ENCODE measurements around the gene ACTR1A.
"Not testable (repeated sequence)": the region's sequence is repeated elsewhere in the genome, so short reads cannot be mapped to it uniquely, and the experiment has no call there.

The ACTR1A gene

DNA sequence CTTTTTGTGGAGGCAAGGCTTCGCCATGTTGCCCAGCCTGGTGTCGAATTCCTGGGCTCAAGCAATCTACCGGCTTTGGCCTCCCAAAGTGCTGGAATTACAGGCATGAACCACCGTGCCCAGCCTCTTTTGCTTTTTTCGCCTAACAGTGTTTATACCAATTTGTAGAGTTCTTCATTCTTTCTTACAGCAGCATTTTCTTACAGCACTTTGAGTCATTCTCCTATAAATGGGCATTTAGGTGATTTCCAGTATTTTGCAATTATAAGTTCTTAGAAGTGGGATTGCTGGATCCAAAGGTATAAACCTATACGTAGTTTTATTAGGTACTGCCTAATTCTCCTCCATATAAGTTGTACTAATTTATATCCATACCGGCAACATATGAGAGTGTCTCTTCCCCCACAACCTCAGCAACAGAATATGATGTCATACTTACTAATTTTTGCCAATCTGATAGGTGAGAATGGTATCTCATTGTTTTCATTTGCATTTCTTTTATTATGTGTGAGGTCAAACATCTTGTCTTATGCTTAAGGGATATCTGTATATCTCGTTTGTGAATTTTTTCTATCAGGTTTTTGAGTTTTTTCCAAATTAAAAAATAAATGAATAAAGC, 40.4 kb upstream of the ACTR1A start:
- no peak for TF ChIP-seq CTCF (IDR thresholded peaks at IDR 0.05; ENCODE audit: low read depth, low read length, missing control alignments)
- in situ Hi-C loops (cut with HindIII; ENCODE audit: low sequenced_read_pairs) = no loop called here

GRCh38 chr10:102540023-102540422, 37.5 kb upstream of the ACTR1A start:
- no peak overlapping the region for H3K4me3 ChIP-seq (ENCODE audit: low read depth, low read length)
- DNase-seq (ENCODE audit: low read depth) = peak; percentile 23
- in situ Hi-C loops (cut with HindIII; ENCODE audit: low sequenced_read_pairs) = no loop called here
- peak; percentile 56 for TF ChIP-seq CTCF (IDR thresholded peaks at IDR 0.05; ENCODE audit: low read depth, low read length, missing control alignments)

More for the DNA sequence above, 40.4 kb upstream of the ACTR1A start:
- H3K4me3 ChIP-seq (ENCODE audit: low read depth, low read length) = no peak overlapping the region
- DNase-seq (ENCODE audit: low read depth) = no peak

- H3K4me3 ChIP-seq (ENCODE audit: low read depth, low read length) = no peak overlapping the region
- TF ChIP-seq CTCF (IDR thresholded peaks at IDR 0.05; ENCODE audit: low read depth, low read length, missing control alignments) = no peak
- in situ Hi-C loops (cut with HindIII; ENCODE audit: low sequenced_read_pairs) = no loop called here
- DNase-seq (ENCODE audit: low read depth) = no peak
Observed at GRCh38 chr10:102538811-102539210, 36.3 kb upstream of the ACTR1A start.

DNA sequence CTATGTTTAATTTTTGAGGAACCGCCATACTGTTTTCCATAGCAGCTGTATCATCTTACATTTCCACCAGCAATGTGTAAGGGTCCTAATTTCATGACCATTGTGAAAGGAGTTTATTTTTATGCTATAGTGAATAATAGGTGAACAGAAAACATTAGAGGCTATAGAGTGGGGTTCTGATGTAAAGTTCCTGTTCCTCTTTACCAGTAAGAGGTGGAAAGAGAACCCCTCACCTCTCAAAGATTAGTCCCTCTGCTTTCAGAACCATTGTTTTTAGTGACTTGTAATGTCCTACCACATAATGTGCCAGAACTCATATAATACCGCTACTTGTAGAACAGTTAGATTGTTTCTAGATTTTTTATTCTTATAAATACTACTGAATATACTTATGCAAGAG, 35.4 kb upstream of the ACTR1A start:
- in situ Hi-C loops (cut with HindIII; ENCODE audit: low sequenced_read_pairs) = no loop called here
- H3K4me3 ChIP-seq (ENCODE audit: low read depth, low read length) = no peak overlapping the region
- no peak for TF ChIP-seq CTCF (IDR thresholded peaks at IDR 0.05; ENCODE audit: low read depth, low read length, missing control alignments)
- no peak for DNase-seq (ENCODE audit: low read depth)

DNA sequence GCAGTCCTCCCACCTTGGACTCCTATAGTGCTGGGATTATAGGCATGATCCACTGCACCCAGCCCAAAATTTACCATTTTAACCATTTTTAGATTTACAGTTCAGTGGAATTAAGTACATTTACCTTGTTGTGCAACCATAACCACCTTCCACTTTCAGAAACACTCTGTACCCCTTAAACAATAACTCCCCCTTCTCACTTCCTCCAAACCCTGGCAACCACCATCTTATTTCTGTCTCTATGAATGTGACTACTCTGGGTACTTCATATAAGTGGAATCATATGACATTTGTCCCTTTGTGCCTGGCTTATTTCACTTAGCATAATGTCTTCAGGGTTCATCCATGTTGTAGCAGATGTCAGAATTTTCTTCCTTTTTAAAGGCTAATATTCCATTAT, 34.9 kb upstream of the ACTR1A start:
- in situ Hi-C loops (cut with HindIII; ENCODE audit: low sequenced_read_pairs) = no loop called here
- DNase-seq (ENCODE audit: low read depth) = no peak
- H3K4me3 ChIP-seq (ENCODE audit: low read depth, low read length) = no peak overlapping the region
- no peak for TF ChIP-seq CTCF (IDR thresholded peaks at IDR 0.05; ENCODE audit: low read depth, low read length, missing control alignments)

DNA sequence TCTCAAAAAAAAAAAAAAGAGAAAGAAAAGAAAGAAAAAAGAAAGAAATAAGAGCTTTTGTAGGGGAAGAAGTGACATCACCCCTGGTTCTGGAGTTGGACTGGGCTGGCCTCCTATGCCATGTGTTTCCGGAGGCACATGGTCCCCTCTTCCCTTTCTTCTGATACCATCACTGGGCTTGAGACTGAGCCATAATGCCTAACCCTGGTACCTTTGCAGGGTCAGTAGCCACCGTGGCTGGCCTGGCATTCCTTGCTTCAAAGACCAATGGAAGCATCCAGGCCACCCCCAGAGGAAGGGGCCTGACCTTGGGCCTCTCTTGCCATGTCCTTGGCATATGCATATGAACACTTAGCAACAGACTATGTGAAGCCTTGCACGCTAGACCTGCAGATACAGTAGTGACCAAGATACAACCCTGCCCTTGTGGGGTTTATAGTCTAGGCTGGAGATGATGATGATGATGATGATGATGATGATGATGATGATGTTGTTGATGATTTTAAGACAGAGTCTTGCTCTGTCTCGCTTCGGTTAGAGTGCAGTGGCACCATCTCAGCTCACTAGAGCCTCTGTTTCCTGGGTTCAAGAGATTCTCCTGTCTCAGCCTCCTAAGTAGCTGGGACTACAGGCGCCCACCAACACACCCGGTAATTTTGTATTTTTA, 33.1 kb upstream of the ACTR1A start:
- in situ Hi-C loops (cut with HindIII; ENCODE audit: low sequenced_read_pairs) = no loop called here
- TF ChIP-seq CTCF (IDR thresholded peaks at IDR 0.05; ENCODE audit: low read depth, low read length, missing control alignments) = no peak
- DNase-seq (ENCODE audit: low read depth) = no peak
- no peak overlapping the region for H3K4me3 ChIP-seq (ENCODE audit: low read depth, low read length)

- DNase-seq (ENCODE audit: low read depth); in situ Hi-C loops (cut with HindIII; ENCODE audit: low sequenced_read_pairs): not testable (repeated sequence)
Observed at GRCh38 chr10:102534966-102535365, 32.5 kb upstream of the ACTR1A start.

More at GRCh38 chr10:102534966-102535365, 32.5 kb upstream of the ACTR1A start:
- not testable (repeated sequence) for H3K4me3 ChIP-seq (ENCODE audit: low read depth, low read length)

Measured in astrocyte of the cerebellum (primary cell).